HEK293 (cell line): ENCODE measurements around the gene TIPRL.

ENCODE experiments used
- CTCF ChIA-PET: fragments of 350-600 bp; formaldehyde crosslinking; extraction: SDS; loops from one replicate; lab custom pipeline; 2021; ENCODE audit warnings: antibody characterized with exemption; lab: Yijun Ruan, JAX
- POLR2A ChIA-PET: fragments of 300-600 bp; formaldehyde crosslinking; extraction: SDS; loops from one replicate; lab custom pipeline; 2020; ENCODE audit warnings: antibody characterized with exemption, inconsistent platforms; lab: Yijun Ruan, JAX
- H3K27ac ChIP-seq: fragments of 200-500 bp; sonication (Bioruptor generic); 2 replicates; pipeline ENCODE4 v1.5.1; 2014; ENCODE audit warnings: low read depth, low read length, control low read depth, inconsistent platforms; ENCODE audit errors: extremely low read depth
- H3K36me3 ChIP-seq, 2 experiments: fragments of 200-500 bp in 1 of 2; sonication (Bioruptor generic) in 1 of 2; 1 replicate in 1 of 2; 2 replicates in 1 of 2; pipeline ENCODE4 v1.5.1; 2014 to 2017; ENCODE audit warnings: inconsistent platforms in 2 of 2, low read length in 2 of 2; ENCODE audit not compliant: control insufficient read depth in 2 of 2, insufficient read depth in 1 of 2
- H3K4me1 ChIP-seq: fragments of 200-500 bp; sonication (Bioruptor generic); 2 replicates; pipeline ENCODE4 v1.5.1; 2014; ENCODE audit warnings: mild to moderate bottlenecking, low read length, inconsistent platforms; ENCODE audit not compliant: control insufficient read depth, insufficient read depth
- H3K4me3 ChIP-seq: 2 replicates; pipeline ENCODE4 v1.5.1; 2011; ENCODE audit warnings: low read depth, mild to moderate bottlenecking, control low read depth, low read length, moderate library complexity
- H3K9me3 ChIP-seq: fragments of 200-500 bp; sonication (Bioruptor generic); 2 replicates; pipeline ENCODE4 v1.5.1; 2014; ENCODE audit warnings: low read depth, low read length, inconsistent platforms; ENCODE audit not compliant: control insufficient read depth, insufficient read depth
- BCL11A ChIP-seq: fragments of 450-650 bp; formaldehyde crosslinking; IDR thresholded peaks from 2 replicates; pipeline ENCODE4 v1.5.1; 2016; ENCODE audit warnings: low read depth, missing biosample characterization, missing genetic modification characterization
- EGR2 ChIP-seq: fragments of 450-650 bp; formaldehyde crosslinking; IDR thresholded peaks from 2 replicates; pipeline ENCODE4 v1.5.1; 2016; ENCODE audit warnings: low read depth, missing biosample characterization, missing genetic modification characterization
- GLIS1 ChIP-seq: fragments of 450-650 bp; formaldehyde crosslinking; IDR thresholded peaks from 2 replicates; pipeline ENCODE4 v1.5.1; 2016; ENCODE audit warnings: missing biosample characterization, missing genetic modification characterization
- GLIS2 ChIP-seq: fragments of 450-650 bp; formaldehyde crosslinking; IDR thresholded peaks from 2 replicates; pipeline ENCODE4 v1.5.1; 2016; ENCODE audit warnings: missing biosample characterization, missing genetic modification characterization
- SETDB1 ChIP-seq: IDR thresholded peaks from one replicate; pipeline ENCODE4 v1.6.1; 2017; ENCODE audit warnings: mild to moderate bottlenecking, low read length, moderate library complexity, mixed read lengths; ENCODE audit not compliant: insufficient read length
- ZBTB6 ChIP-seq: fragments of 450-650 bp; formaldehyde crosslinking; IDR thresholded peaks from 2 replicates; pipeline ENCODE4 v1.5.1; 2017; ENCODE audit warnings: missing biosample characterization, missing genetic modification characterization
- ZFHX2 ChIP-seq: fragments of 450-650 bp; formaldehyde crosslinking; conservative IDR thresholded peaks from 2 replicates; pipeline ENCODE4 v1.5.1; 2016; ENCODE audit warnings: missing biosample characterization, missing genetic modification characterization
- ZNF18 ChIP-seq: fragments of 450-650 bp; formaldehyde crosslinking; IDR thresholded peaks from 2 replicates; pipeline ENCODE4 v1.5.1; 2016; ENCODE audit warnings: missing biosample characterization, missing genetic modification characterization
- ZNF221 ChIP-seq: fragments of 450-650 bp; formaldehyde crosslinking; IDR thresholded peaks from 2 replicates; pipeline ENCODE4 v1.5.1; 2017; ENCODE audit warnings: missing biosample characterization, missing genetic modification characterization, borderline replicate concordance
- ZNF37A ChIP-seq: fragments of 450-650 bp; IDR thresholded peaks from 2 replicates; pipeline ENCODE4 v1.5.1; 2018; ENCODE audit warnings: missing biosample characterization, missing genetic modification characterization
- ZNF404 ChIP-seq: fragments of 450-650 bp; formaldehyde crosslinking; IDR thresholded peaks from 2 replicates; pipeline ENCODE4 v1.5.1; 2017; ENCODE audit warnings: missing biosample characterization, missing genetic modification characterization
- ZNF48 ChIP-seq: fragments of 450-650 bp; formaldehyde crosslinking; IDR thresholded peaks from 2 replicates; pipeline ENCODE4 v1.5.1; 2016; ENCODE audit warnings: missing biosample characterization, missing genetic modification characterization
- ZNF548 ChIP-seq: fragments of 450-650 bp; formaldehyde crosslinking; IDR thresholded peaks from 2 replicates; pipeline ENCODE4 v1.5.1; 2016; ENCODE audit warnings: missing biosample characterization, missing genetic modification characterization
- ZNF561 ChIP-seq: fragments of 450-650 bp; IDR thresholded peaks from 2 replicates; pipeline ENCODE4 v1.5.1; 2018; ENCODE audit warnings: missing biosample characterization, missing genetic modification characterization, borderline replicate concordance
- ZNF629 ChIP-seq: fragments of 450-650 bp; formaldehyde crosslinking; IDR thresholded peaks from 2 replicates; pipeline ENCODE4 v1.5.1; 2017; ENCODE audit warnings: missing biosample characterization, missing genetic modification characterization
- ZNF785 ChIP-seq: fragments of 450-650 bp; formaldehyde crosslinking; IDR thresholded peaks from 2 replicates; pipeline ENCODE4 v1.5.1; 2016; ENCODE audit warnings: missing biosample characterization, missing genetic modification characterization
- TF ChIP-seq, protein P1 (sequence below): fragments of 450-650 bp; formaldehyde crosslinking; IDR thresholded peaks from 2 replicates; pipeline ENCODE4 v1.5.1; 2017; ENCODE audit warnings: missing biosample characterization, missing genetic modification characterization
- TF ChIP-seq, protein P2 (sequence below): fragments of 450-650 bp; formaldehyde crosslinking; IDR thresholded peaks from 2 replicates; pipeline ENCODE4 v1.5.1; 2016; ENCODE audit warnings: missing biosample characterization, missing genetic modification characterization

TIPRL gene

GRCh38 chr1:168220470-168220871 is 41.7 kb downstream of the TIPRL start:
- Histone ChIP-seq H3K4me3 (no peak overlapping the region), H3K36me3 (no peaks in the 10 kb centered on the region), H3K9me3 (no peaks in the 10 kb centered on the region), H3K4me1 (no peaks in the 10 kb centered on the region), H3K27ac (no peak overlapping the region)
- CTCF ChIA-PET = no interaction called here
- POLR2A ChIA-PET = no interaction called here
- TF ChIP-seq ZNF221 (tag by site-specific recombination) (no peak), ZNF404 (tag by site-specific recombination) (no peak), EGR2 (tag by site-specific recombination) (peak; percentile 39; the same call in 1 of the 2 replicates), GLIS2 (no peak), ZNF561 (tag by site-specific recombination) (no peak), ZFHX2 (tag by site-specific recombination) (peak; percentile 71)
- TF ChIP-seq, protein P1, sequence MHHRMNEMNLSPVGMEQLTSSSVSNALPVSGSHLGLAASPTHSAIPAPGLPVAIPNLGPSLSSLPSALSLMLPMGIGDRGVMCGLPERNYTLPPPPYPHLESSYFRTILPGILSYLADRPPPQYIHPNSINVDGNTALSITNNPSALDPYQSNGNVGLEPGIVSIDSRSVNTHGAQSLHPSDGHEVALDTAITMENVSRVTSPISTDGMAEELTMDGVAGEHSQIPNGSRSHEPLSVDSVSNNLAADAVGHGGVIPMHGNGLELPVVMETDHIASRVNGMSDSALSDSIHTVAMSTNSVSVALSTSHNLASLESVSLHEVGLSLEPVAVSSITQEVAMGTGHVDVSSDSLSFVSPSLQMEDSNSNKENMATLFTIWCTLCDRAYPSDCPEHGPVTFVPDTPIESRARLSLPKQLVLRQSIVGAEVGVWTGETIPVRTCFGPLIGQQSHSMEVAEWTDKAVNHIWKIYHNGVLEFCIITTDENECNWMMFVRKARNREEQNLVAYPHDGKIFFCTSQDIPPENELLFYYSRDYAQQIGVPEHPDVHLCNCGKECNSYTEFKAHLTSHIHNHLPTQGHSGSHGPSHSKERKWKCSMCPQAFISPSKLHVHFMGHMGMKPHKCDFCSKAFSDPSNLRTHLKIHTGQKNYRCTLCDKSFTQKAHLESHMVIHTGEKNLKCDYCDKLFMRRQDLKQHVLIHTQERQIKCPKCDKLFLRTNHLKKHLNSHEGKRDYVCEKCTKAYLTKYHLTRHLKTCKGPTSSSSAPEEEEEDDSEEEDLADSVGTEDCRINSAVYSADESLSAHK (tag by site-specific recombination) = no peak
- TF ChIP-seq, all 188 proteins: peak for 2

DNA sequence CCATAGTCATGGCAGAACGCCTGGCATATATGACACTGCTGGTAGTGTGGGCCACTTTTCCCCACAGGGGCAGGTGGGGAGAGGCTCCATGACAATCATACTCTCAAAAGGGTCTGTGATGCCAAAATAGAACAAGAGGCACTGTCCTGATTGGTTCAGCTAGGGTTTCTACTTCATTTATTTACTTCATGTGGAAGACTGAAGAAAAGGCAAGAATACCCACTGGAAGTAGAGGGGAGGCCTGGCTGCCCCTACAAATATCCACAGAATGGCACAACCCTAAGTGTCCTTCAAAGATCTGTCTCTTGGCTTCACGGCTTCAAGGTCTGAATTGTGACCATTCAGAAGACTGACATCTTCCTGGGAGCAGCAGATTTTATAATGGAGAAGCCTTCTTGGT is 42.5 kb downstream of the TIPRL start:
- POLR2A ChIA-PET = no interaction called here
- TF ChIP-seq, protein P2, sequence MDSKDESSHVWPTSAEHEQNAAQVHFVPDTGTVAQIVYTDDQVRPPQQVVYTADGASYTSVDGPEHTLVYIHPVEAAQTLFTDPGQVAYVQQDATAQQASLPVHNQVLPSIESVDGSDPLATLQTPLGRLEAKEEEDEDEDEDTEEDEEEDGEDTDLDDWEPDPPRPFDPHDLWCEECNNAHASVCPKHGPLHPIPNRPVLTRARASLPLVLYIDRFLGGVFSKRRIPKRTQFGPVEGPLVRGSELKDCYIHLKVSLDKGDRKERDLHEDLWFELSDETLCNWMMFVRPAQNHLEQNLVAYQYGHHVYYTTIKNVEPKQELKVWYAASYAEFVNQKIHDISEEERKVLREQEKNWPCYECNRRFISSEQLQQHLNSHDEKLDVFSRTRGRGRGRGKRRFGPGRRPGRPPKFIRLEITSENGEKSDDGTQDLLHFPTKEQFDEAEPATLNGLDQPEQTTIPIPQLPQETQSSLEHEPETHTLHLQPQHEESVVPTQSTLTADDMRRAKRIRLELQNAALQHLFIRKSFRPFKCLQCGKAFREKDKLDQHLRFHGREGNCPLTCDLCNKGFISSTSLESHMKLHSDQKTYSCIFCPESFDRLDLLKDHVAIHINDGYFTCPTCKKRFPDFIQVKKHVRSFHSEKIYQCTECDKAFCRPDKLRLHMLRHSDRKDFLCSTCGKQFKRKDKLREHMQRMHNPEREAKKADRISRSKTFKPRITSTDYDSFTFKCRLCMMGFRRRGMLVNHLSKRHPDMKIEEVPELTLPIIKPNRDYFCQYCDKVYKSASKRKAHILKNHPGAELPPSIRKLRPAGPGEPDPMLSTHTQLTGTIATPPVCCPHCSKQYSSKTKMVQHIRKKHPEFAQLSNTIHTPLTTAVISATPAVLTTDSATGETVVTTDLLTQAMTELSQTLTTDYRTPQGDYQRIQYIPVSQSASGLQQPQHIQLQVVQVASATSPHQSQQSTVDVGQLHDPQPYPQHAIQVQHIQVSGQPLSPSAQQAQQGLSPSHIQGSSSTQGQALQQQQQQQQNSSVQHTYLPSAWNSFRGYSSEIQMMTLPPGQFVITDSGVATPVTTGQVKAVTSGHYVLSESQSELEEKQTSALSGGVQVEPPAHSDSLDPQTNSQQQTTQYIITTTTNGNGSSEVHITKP (tag by site-specific recombination) = peak; percentile 71
- TF ChIP-seq ZNF37A (tag by site-specific recombination) (no peak), ZNF548 (tag by site-specific recombination) (no peak), ZNF18 (tag by site-specific recombination) (no peak), GLIS1 (tag by site-specific recombination) (no peak)
- H3K4me3 ChIP-seq = no peak overlapping the region

GRCh38 chr1:168223261-168223660 is 44.5 kb downstream of the TIPRL start:
- Histone ChIP-seq H3K27ac (no peak overlapping the region), H3K9me3 (no peaks in the 10 kb centered on the region), H3K36me3 (no peaks in the 10 kb centered on the region), H3K4me3 (no peak overlapping the region), H3K4me1 (peaks cover 3% of the 10 kb centered on the region; the same call in 1 of the 2 replicates)
- ChIA-PET POLR2A (no interaction called here), CTCF (no interaction called here)
- TF ChIP-seq BCL11A (tag by site-specific recombination) (no peak), SETDB1 (peak; percentile 60), ZNF221 (tag by site-specific recombination) (no peak), ZNF48 (tag by site-specific recombination) (no peak), ZBTB6 (no peak), ZNF785 (tag by site-specific recombination) (no peak), ZNF629 (tag by site-specific recombination) (no peak)

More for the DNA sequence above, 42.5 kb downstream of the TIPRL start:
- Histone ChIP-seq H3K4me1 (no peaks in the 10 kb centered on the region), H3K9me3 (no peaks in the 10 kb centered on the region), H3K27ac (no peak overlapping the region), H3K36me3 (no peaks in the 10 kb centered on the region)
- CTCF ChIA-PET = no interaction called here
